IMR-90 (cell line): ENCODE results near the gene SLC2A8. TPM values are rescaled to one million over a fixed set of nuclear protein-coding genes. Genes with fewer than 3 reads are reported as not detected.

ENCODE experiments used
- ATAC-seq: fragments of 200-7000 bp; cut with Tn5 transposase; 2 replicates; pipeline ENCODE4 v1.9.1; 2020; ENCODE audit warnings: low read depth, mild to moderate bottlenecking, moderate library complexity
- BruUV-seq: library from RNA; stranded (reverse); fragments of 400-500 nt; replicated peaks from 2 replicates; lab custom pipeline; 2021; lab: Mats Ljungman, UMichigan
- CTCF ChIA-PET: fragments of 300-600 bp; formaldehyde crosslinking; extraction: SDS; loops from one replicate; lab custom pipeline; 2021; ENCODE audit warnings: antibody characterized with exemption; lab: Yijun Ruan, JAX
- POLR2A ChIA-PET: fragments of 300-600 bp; sonication (Branson Sonifier 250); formaldehyde crosslinking; loops from one replicate; lab custom pipeline; 2022; ENCODE audit warnings: antibody characterized with exemption; ENCODE audit not compliant: unreplicated experiment; lab: Charles Lee
- DNase-seq: peaks from one replicate; pipeline ENCODE4 v3.0.0; 2013
- H2AFZ ChIP-seq: replicated peaks from 2 replicates; pipeline ENCODE3; 2013; ENCODE audit warnings: low read length, mild to moderate bottlenecking; ENCODE audit not compliant: poor library complexity
- H2AK5ac ChIP-seq: 2 replicates; pipeline ENCODE4 v1.6.1; 2013; ENCODE audit warnings: low read depth, low read length, inconsistent platforms
- H2AK9ac ChIP-seq: replicated peaks from 2 replicates; pipeline ENCODE3; 2013; ENCODE audit warnings: mild to moderate bottlenecking, low read depth, low read length, moderate library complexity; ENCODE audit not compliant: poor library complexity
- H2BK120ac ChIP-seq: 2 replicates; pipeline ENCODE4 v1.6.1; 2013; ENCODE audit warnings: low read depth, low read length, inconsistent platforms
- H2BK15ac ChIP-seq: 3 replicates; pipeline ENCODE4 v1.6.1; 2013; ENCODE audit warnings: low read depth, low read length, inconsistent platforms
- H2BK20ac ChIP-seq: 2 replicates; pipeline ENCODE4 v1.6.1; 2013; ENCODE audit warnings: low read depth, mild to moderate bottlenecking, inconsistent platforms, low read length, moderate library complexity
- H2BK5ac ChIP-seq: 2 replicates; pipeline ENCODE4 v1.6.1; 2013; ENCODE audit warnings: mild to moderate bottlenecking, low read depth, low read length, inconsistent platforms; ENCODE audit not compliant: poor library complexity, severe bottlenecking
- H3K14ac ChIP-seq: replicated peaks from 2 replicates; pipeline ENCODE4 v1.6.1; 2013; ENCODE audit warnings: low read depth, low read length, inconsistent platforms
- H3K18ac ChIP-seq: 2 replicates; pipeline ENCODE4 v1.6.1; 2013; ENCODE audit warnings: low read depth, low read length, control low read depth
- H3K23ac ChIP-seq: 2 replicates; pipeline ENCODE4 v1.6.1; 2013; ENCODE audit warnings: low read depth, low read length, inconsistent platforms
- H3K27ac ChIP-seq: 2 replicates; pipeline ENCODE4 v1.5.1; 2013; ENCODE audit warnings: mild to moderate bottlenecking, control low read depth, low read length; ENCODE audit not compliant: insufficient read depth
- H3K27me3 ChIP-seq: 2 replicates; pipeline ENCODE4 v1.6.1; 2013; ENCODE audit warnings: low read length; ENCODE audit not compliant: control insufficient read depth, insufficient read depth
- H3K36me3 ChIP-seq: 2 replicates; pipeline ENCODE4 v1.6.1; 2013; ENCODE audit warnings: low read length, mixed read lengths; ENCODE audit not compliant: control insufficient read depth, insufficient read depth
- H3K4ac ChIP-seq: 2 replicates; pipeline ENCODE4 v1.6.1; 2013; ENCODE audit warnings: low read depth, low read length, inconsistent platforms
- H3K4me1 ChIP-seq: 2 replicates; pipeline ENCODE4 v1.6.1; 2013; ENCODE audit warnings: low read length, mixed read lengths; ENCODE audit not compliant: control insufficient read depth, insufficient read depth
- H3K4me2 ChIP-seq: 2 replicates; pipeline ENCODE4 v1.6.1; 2013; ENCODE audit warnings: low read depth, mild to moderate bottlenecking, control low read depth, low read length, moderate library complexity
- H3K4me3 ChIP-seq: 2 replicates; pipeline ENCODE4 v1.5.1; 2013; ENCODE audit warnings: low read depth, mild to moderate bottlenecking, control low read depth, low read length, moderate library complexity; ENCODE audit not compliant: insufficient read depth
- H3K56ac ChIP-seq: 2 replicates; pipeline ENCODE4 v1.6.1; 2013; ENCODE audit warnings: low read length, inconsistent platforms; ENCODE audit not compliant: insufficient read depth; ENCODE audit errors: extremely low read depth
- H3K79me1 ChIP-seq, 2 experiments: 2 replicates each; pipeline ENCODE4 v1.6.1; 2013; ENCODE audit warnings: low read length in 2 of 2, inconsistent platforms in 1 of 2, low read depth in 1 of 2
- H3K9ac ChIP-seq: 2 replicates; pipeline ENCODE4 v1.6.1; 2013; ENCODE audit warnings: low read depth, low read length, control low read depth
- H3K9me1 ChIP-seq: 2 replicates; pipeline ENCODE4 v1.6.1; 2013; ENCODE audit warnings: low read length, inconsistent platforms; ENCODE audit not compliant: insufficient read depth
- H3K9me3 ChIP-seq: 2 replicates; pipeline ENCODE4 v1.6.1; 2013; ENCODE audit warnings: low read length; ENCODE audit not compliant: control insufficient read depth, insufficient read depth
- H4K20me1 ChIP-seq: 2 replicates; pipeline ENCODE4 v1.6.1; 2013; ENCODE audit warnings: low read length, inconsistent platforms; ENCODE audit not compliant: insufficient read depth
- H4K5ac ChIP-seq: 2 replicates; pipeline ENCODE4 v1.6.1; 2013; ENCODE audit warnings: mild to moderate bottlenecking, low read depth, low read length, control low read depth
- H4K8ac ChIP-seq, 2 experiments: 2 replicates each; pipeline ENCODE4 v1.6.1; 2013; ENCODE audit warnings: low read depth in 2 of 2, low read length in 2 of 2, control low read depth in 1 of 2, inconsistent platforms in 1 of 2
- H4K91ac ChIP-seq: 2 replicates; pipeline ENCODE4 v1.6.1; 2013; ENCODE audit warnings: low read depth, low read length, inconsistent platforms; ENCODE audit not compliant: insufficient read depth
- BHLHE40 ChIP-seq: fragments of 150-350 bp; IDR thresholded peaks from 2 replicates; pipeline ENCODE4 v1.6.1; 2016; ENCODE audit warnings: mild to moderate bottlenecking, low read depth, low read length
- CEBPB ChIP-seq: IDR thresholded peaks from 2 replicates; pipeline ENCODE4 v1.6.1; 2012; ENCODE audit warnings: low read depth, low read length, improper control_type of control experiment
- CHD1 ChIP-seq: IDR thresholded peaks from 2 replicates; pipeline ENCODE4 v1.6.1; 2012; ENCODE audit warnings: low read depth, low read length, improper control_type of control experiment
- MAFK ChIP-seq: IDR thresholded peaks from 2 replicates; pipeline ENCODE4 v1.6.1; 2012; ENCODE audit warnings: low read depth, low read length, improper control_type of control experiment
- MAZ ChIP-seq: IDR thresholded peaks from 2 replicates; pipeline ENCODE4 v1.6.1; 2012; ENCODE audit warnings: low read depth, mild to moderate bottlenecking, low read length, improper control_type of control experiment, moderate library complexity, borderline replicate concordance
- RAD21 ChIP-seq: IDR thresholded peaks from 2 replicates; pipeline ENCODE4 v1.6.1; 2012; ENCODE audit warnings: low read length, improper control_type of control experiment
- RCOR1 ChIP-seq: IDR thresholded peaks from 2 replicates; pipeline ENCODE4 v1.6.1; 2012; ENCODE audit warnings: mild to moderate bottlenecking, low read length, improper control_type of control experiment; ENCODE audit not compliant: insufficient replicate concordance
- RFX5 ChIP-seq: IDR thresholded peaks from 2 replicates; pipeline ENCODE4 v1.8.0; 2012; ENCODE audit warnings: low read depth, mild to moderate bottlenecking, low read length, moderate library complexity
- SMC3 ChIP-seq: fragments of 150-350 bp; IDR thresholded peaks from 2 replicates; pipeline ENCODE4 v1.6.1; 2016; ENCODE audit warnings: low read depth, mild to moderate bottlenecking, antibody characterized with exemption, low read length, moderate library complexity
- WGBS, 2 experiments: methylation state at CpG; one replicate each; pipeline versions ENCODE4 v1.1.5 to v1.1.7; 2013; ENCODE audit warnings: missing lambda C conversion rate in 2 of 2; ENCODE audit not compliant: insufficient read length in 1 of 2; ENCODE audit errors: extremely low coverage in 2 of 2; 5-methylcytosine and 5-hydroxymethylcytosine counted together
- dilution Hi-C: fragments of 300-500 bp; cut with HindIII; formaldehyde crosslinking; loops from one replicate; pipeline ENCODE4 v1.14.3; 2018; ENCODE audit warnings: low sequenced_read_pairs; ENCODE audit not compliant: unreplicated experiment
- in situ Hi-C: fragments of 300-500 bp; cut with MboI; formaldehyde crosslinking; loops from 3 replicates; pipeline ENCODE4 v1.14.3; 2019; ENCODE audit warnings: low sequenced_read_pairs, inconsistent platforms, mixed read lengths
- intact Hi-C: fragments of 100-400 bp; cut with micrococcal nuclease; formaldehyde crosslinking; loops from 2 replicates; pipeline ENCODE4 v1.10.0; 2022
- polyA plus RNA-seq, 3 experiments: library from polyadenylated mRNA; depleted of rRNA; stranded (reverse); fragments of >200 nt; gene quantifications; 2 replicates each; pipeline ENCODE4 v1.2.3, GENCODE V29; 2012; ENCODE audit warnings: low replicate concordance in 1 of 3
- total RNA-seq: library from RNA; depleted of rRNA; stranded (reverse); fragments of >200 nt; gene quantifications from 2 replicates; pipeline ENCODE4 v1.2.3, GENCODE V29; 2012

The SLC2A8 gene
- total and polyA plus RNA-seq, 2 of the 4 experiments (the other 2 are of a cell fraction), result 9.0 to 12.0 TPM

- Histone ChIP-seq H3K4me2 (no peak overlapping the region), H2BK15ac (no peak overlapping the region), H3K79me1 (peaks cover 11 to 69% of the 10 kb centered on the region in 2 experiments), H3K9me3 (peaks cover 16% of the 10 kb centered on the region), H3K27ac (no peak overlapping the region), H4K91ac (no peak overlapping the region), H3K18ac (no peak overlapping the region), H3K4me1 (peaks cover 10% of the 10 kb centered on the region), H2AK9ac (no peak overlapping the region), H2AK5ac (no peak overlapping the region), H3K9ac (no peak overlapping the region), H2AFZ (no peak overlapping the region), H3K36me3 (peaks cover 75% of the 10 kb centered on the region), H2BK5ac (no peak overlapping the region), H3K14ac (no peak overlapping the region), H4K8ac (no peak overlapping the region), H3K23ac (no peak overlapping the region), H2BK20ac (no peak overlapping the region), H3K4ac (no peak overlapping the region), H3K4me3 (no peak overlapping the region), H4K20me1 (peaks cover 74% of the 10 kb centered on the region), H3K27me3 (no peaks in the 10 kb centered on the region), H4K5ac (no peak overlapping the region), H3K56ac (no peak overlapping the region), H3K9me1 (peaks cover 16% of the 10 kb centered on the region), H2BK120ac (no peak overlapping the region)
- no TSS peak for BruUV-seq
- no peak for DNase-seq
- 90% methylated on average over 2 of the region's 7 CpGs; no CpG with 5 or more reads in 1 of the 2 experiments for WGBS, 2 experiments
- ChIA-PET CTCF (no interaction called here), POLR2A (no interaction called here)
- no peak for ATAC-seq
- dilution Hi-C loops, result no loop called here
- TF ChIP-seq CEBPB (no peak), CHD1 (no peak), MAFK (no peak), RAD21 (no peak), RCOR1 (no peak), RFX5 (no peak), MAZ (no peak), BHLHE40 (no peak), SMC3 (no peak)
- intact Hi-C loops, result no loop called here
- in situ Hi-C loops, result no loop called here
These were observed 49.9 kb downstream of the SLC2A8 start for GRCh38 chr9:127446713-127447415.
